Suprapubic skin (tissue), 4 donors: ENCODE results near the gene DAD1.

ENCODE experiments used
- CTCF ChIP-seq, 2 donors: fragments of 200-600 bp in 1 of 2; fragments of 450-650 bp in 1 of 2; sonication (generic) in 1 of 2; IDR thresholded peaks; one replicate each; pipeline ENCODE4 v1.5.1; 2016 to 2019; ENCODE audit warnings: antibody characterized with exemption in 2 of 2, mild to moderate bottlenecking in 1 of 2, moderate library complexity in 1 of 2
- EP300 ChIP-seq: sonication (generic); formaldehyde crosslinking; IDR thresholded peaks from one replicate; pipeline ENCODE4 v1.6.1; 2017; ENCODE audit warnings: antibody characterized with exemption
- POLR2A ChIP-seq, 2 donors: fragments of 450-650 bp; IDR thresholded peaks; one replicate each; pipeline ENCODE4 v1.6.1; 2017; ENCODE audit warnings: antibody characterized with exemption in 2 of 2, mild to moderate bottlenecking in 2 of 2, moderate library complexity in 2 of 2
- POLR2AphosphoS5 ChIP-seq, 3 donors: sonication (generic); formaldehyde crosslinking; IDR thresholded peaks; one replicate each; pipeline ENCODE4 v1.6.1; 2017; ENCODE audit warnings: antibody characterized with exemption in 3 of 3

- TF ChIP-seq POLR2A (IDR thresholded peaks at IDR 0.05) (no peak), CTCF (IDR thresholded peaks at IDR 0.05) (no peak), EP300 (no peak), POLR2AphosphoS5 (IDR thresholded peaks at IDR 0.05) (no peak)
Observed at GRCh38 chr14:22587247-22587646, 1.8 kb downstream of the DAD1 start.
